Keratinocyte (primary cell): ENCODE results near the gene BCAS3.

Experiments used
- EZH2 ChIP-seq: IDR thresholded peaks from one replicate; pipeline ENCODE4 v1.6.1; 2012; ENCODE audit warnings: inconsistent platforms, mild to moderate bottlenecking, low read length, moderate library complexity
- TF ChIP-seq, protein P1 (sequence below), 3 experiments: IDR thresholded peaks in 1 of 3; conservative IDR thresholded peaks in 1 of 3; optimal IDR thresholded peaks in 1 of 3; 2 replicates in 2 of 3; 3 replicates in 1 of 3; pipeline versions ENCODE3 to v1.5.1; 2011; ENCODE audit warnings: low read length in 3 of 3, mild to moderate bottlenecking in 3 of 3, moderate library complexity in 2 of 3, control low read depth in 1 of 3, inconsistent platforms in 1 of 3; ENCODE audit not compliant: insufficient read depth in 2 of 3; ENCODE audit errors: extremely low read depth in 1 of 3

DNA sequence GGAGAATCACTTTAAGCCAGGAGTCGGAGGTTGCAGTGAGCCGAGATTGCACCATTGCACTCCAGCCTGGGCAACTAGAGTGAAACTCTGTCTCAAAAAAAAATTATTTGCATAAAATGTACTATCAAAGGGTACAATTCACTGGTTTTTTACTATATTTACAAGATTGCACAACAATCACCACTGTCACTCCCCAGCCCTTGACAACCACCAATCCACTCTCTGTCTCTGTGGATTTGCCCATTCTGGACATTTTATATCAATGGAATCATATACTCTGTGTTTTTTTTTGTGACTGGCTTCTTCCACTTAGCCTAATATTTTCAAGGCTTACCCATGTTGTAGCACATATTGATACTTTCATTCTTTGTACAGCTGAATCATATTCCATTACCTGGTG, 740.8 kb downstream of the BCAS3 start:
- TF ChIP-seq, protein P1, sequence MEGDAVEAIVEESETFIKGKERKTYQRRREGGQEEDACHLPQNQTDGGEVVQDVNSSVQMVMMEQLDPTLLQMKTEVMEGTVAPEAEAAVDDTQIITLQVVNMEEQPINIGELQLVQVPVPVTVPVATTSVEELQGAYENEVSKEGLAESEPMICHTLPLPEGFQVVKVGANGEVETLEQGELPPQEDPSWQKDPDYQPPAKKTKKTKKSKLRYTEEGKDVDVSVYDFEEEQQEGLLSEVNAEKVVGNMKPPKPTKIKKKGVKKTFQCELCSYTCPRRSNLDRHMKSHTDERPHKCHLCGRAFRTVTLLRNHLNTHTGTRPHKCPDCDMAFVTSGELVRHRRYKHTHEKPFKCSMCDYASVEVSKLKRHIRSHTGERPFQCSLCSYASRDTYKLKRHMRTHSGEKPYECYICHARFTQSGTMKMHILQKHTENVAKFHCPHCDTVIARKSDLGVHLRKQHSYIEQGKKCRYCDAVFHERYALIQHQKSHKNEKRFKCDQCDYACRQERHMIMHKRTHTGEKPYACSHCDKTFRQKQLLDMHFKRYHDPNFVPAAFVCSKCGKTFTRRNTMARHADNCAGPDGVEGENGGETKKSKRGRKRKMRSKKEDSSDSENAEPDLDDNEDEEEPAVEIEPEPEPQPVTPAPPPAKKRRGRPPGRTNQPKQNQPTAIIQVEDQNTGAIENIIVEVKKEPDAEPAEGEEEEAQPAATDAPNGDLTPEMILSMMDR (optimal IDR thresholded peaks at IDR 0.05 in 1 of 3, IDR thresholded peaks at IDR 0.05 in 1 of 3, conservative IDR thresholded peaks at IDR 0.05 in 1 of 3; ENCODE audit: extremely low read depth in 1 of 3, insufficient read depth in 2 of 3, low read length in 3 of 3) = no peak
- TF ChIP-seq EZH2 = no peak
